ENCODE data around the gene LMTK2. TPM values are rescaled to one million over a fixed set of nuclear protein-coding genes. Genes with fewer than 3 reads are reported as not detected.

LMTK2 gene
- total and polyA plus RNA-seq, 8 donors: 13.4 to 28.2 (median 16.6) TPM

DNA sequence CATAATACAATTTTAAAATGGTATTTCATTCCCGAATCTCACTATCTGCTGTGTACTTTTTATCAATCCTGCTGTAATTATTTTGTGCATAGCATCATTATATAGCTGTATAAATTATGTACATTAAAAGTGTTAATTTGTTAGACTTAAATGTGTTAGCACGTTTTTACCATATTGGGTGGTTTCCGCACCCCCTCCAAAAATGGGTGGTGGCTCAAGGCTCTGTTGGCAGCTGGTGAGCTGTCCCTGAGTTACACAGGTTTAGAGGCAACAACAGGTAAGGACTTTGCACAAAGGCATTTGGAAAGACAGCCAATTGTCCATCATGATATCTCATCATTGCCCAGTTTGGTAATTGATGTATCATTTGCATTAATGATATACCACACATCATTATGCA lies 18.6 kb upstream of the LMTK2 start:
- DNase-seq: no peak
- H3K4me3 ChIP-seq: no peak overlapping the region
- no peak overlapping the region for H3K27ac ChIP-seq
- no peaks in the 10 kb centered on the region for H3K4me1 ChIP-seq
- no peaks in the 10 kb centered on the region for H3K36me3 ChIP-seq
- no peak for ATAC-seq
- TF ChIP-seq, protein P1, sequence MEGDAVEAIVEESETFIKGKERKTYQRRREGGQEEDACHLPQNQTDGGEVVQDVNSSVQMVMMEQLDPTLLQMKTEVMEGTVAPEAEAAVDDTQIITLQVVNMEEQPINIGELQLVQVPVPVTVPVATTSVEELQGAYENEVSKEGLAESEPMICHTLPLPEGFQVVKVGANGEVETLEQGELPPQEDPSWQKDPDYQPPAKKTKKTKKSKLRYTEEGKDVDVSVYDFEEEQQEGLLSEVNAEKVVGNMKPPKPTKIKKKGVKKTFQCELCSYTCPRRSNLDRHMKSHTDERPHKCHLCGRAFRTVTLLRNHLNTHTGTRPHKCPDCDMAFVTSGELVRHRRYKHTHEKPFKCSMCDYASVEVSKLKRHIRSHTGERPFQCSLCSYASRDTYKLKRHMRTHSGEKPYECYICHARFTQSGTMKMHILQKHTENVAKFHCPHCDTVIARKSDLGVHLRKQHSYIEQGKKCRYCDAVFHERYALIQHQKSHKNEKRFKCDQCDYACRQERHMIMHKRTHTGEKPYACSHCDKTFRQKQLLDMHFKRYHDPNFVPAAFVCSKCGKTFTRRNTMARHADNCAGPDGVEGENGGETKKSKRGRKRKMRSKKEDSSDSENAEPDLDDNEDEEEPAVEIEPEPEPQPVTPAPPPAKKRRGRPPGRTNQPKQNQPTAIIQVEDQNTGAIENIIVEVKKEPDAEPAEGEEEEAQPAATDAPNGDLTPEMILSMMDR (IDR thresholded peaks at IDR 0.05): no peak
- intact Hi-C loops (cut with DNase I): no loop called here
- peaks cover 0 to 3% of the 10 kb centered on the region in 2 donors for H3K9me3 ChIP-seq
- no peaks in the 10 kb centered on the region for H3K27me3 ChIP-seq

GRCh38 chr7:98090116-98090515 lies 16.5 kb upstream of the LMTK2 start:
- H3K36me3 ChIP-seq: no peaks in the 10 kb centered on the region
- DNase-seq (no peak), ATAC-seq (no peak)
- intact Hi-C loops (cut with DNase I): no loop called here
- peaks cover 0 to 13% of the 10 kb centered on the region in 2 donors for H3K9me3 ChIP-seq
- H3K27me3 ChIP-seq: no peaks in the 10 kb centered on the region
- no peaks in the 10 kb centered on the region for H3K4me1 ChIP-seq
- TF ChIP-seq, protein P1 (IDR thresholded peaks at IDR 0.05): no peak
- H3K27ac ChIP-seq: no peak overlapping the region
- no peak overlapping the region for H3K4me3 ChIP-seq

GRCh38 chr7:98091061-98091460 lies 15.6 kb upstream of the LMTK2 start:
- intact Hi-C loops (cut with DNase I): no loop called here
- DNase-seq (no peak), ATAC-seq (no peak)
- TF ChIP-seq, protein P1 (IDR thresholded peaks at IDR 0.05): no peak
- Histone ChIP-seq H3K9me3 (peaks cover 0 to 18% of the 10 kb centered on the region in 2 donors), H3K27ac (no peak overlapping the region), H3K4me1 (no peaks in the 10 kb centered on the region), H3K4me3 (no peak overlapping the region), H3K36me3 (no peaks in the 10 kb centered on the region), H3K27me3 (no peaks in the 10 kb centered on the region)

DNA sequence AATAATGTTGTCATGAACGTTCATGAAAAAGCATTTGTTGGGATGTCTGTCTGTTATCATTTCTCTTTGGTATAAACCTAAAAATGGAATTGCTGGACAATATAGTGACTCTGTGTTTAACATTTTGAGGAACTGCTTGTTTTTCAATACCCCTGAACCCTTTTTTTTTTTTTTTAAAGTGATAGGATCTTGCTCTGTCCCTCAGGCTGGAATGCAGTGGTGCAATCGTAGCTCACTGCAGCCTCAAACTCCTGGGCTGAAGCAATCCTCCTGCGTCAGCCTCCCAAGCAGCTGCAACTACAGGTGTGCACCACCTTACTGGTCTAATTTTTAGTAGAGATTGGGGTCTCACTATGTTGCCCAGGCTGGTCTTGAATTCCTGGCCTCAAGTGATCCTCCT lies 15.1 kb upstream of the LMTK2 start:
- Histone ChIP-seq H3K4me1 (no peaks in the 10 kb centered on the region), H3K27me3 (no peaks in the 10 kb centered on the region), H3K27ac (no peak overlapping the region), H3K9me3 (peaks cover 0 to 22% of the 10 kb centered on the region in 2 donors), H3K36me3 (no peaks in the 10 kb centered on the region), H3K4me3 (no peak overlapping the region)
- ATAC-seq: no peak
- DNase-seq: no peak
- intact Hi-C loops (cut with DNase I): no loop called here
- TF ChIP-seq, protein P1 (IDR thresholded peaks at IDR 0.05): no peak

GRCh38 chr7:98097042-98097645 lies 9.5 kb upstream of the LMTK2 start:
- TF ChIP-seq, protein P1 (IDR thresholded peaks at IDR 0.05): no peak
- DNase-seq (no peak), ATAC-seq (no peak)
- no peaks in the 10 kb centered on the region for H3K27me3 ChIP-seq
- no peaks in the 10 kb centered on the region for H3K36me3 ChIP-seq
- intact Hi-C loops (cut with DNase I): no loop called here
- H3K9me3 ChIP-seq: peaks cover 0 to 59% of the 10 kb centered on the region in 2 donors
- H3K27ac ChIP-seq: no peak overlapping the region
- no peak overlapping the region for H3K4me3 ChIP-seq
- H3K4me1 ChIP-seq: no peaks in the 10 kb centered on the region

All from left lung (tissue), 10 donors.